Neural progenitor cell (in vitro differentiated cells): ENCODE data around the gene SKI. TPM values are rescaled to one million over a fixed set of nuclear protein-coding genes. Genes with fewer than 3 reads are reported as not detected.

Experiments
- DNase-seq: peaks from one replicate; pipeline ENCODE4 v3.0.0-alpha.2; 2016; ENCODE audit warnings: low spot score
- H2AFZ ChIP-seq: fragments of 200-600 bp; sonication (generic); replicated peaks from 2 replicates; pipeline ENCODE4 v1.6.1; 2016; ENCODE audit warnings: antibody characterized with exemption
- H3F3A ChIP-seq: fragments of 200-600 bp; sonication (generic); 2 replicates; pipeline ENCODE4 v1.6.1; 2016; ENCODE audit warnings: antibody characterized with exemption, low read depth
- H3K27ac ChIP-seq: fragments of 200-600 bp; sonication (generic); 2 replicates; pipeline ENCODE4 v1.5.1; 2016; ENCODE audit warnings: mild to moderate bottlenecking
- H3K27me3 ChIP-seq: fragments of 200-600 bp; sonication (generic); 2 replicates; pipeline ENCODE4 v1.6.1; 2016; ENCODE audit warnings: mild to moderate bottlenecking, moderate library complexity
- H3K36me3 ChIP-seq: fragments of 200-600 bp; sonication (generic); 2 replicates; pipeline ENCODE4 v1.5.1; 2016
- H3K4me1 ChIP-seq: fragments of 200-600 bp; sonication (generic); 2 replicates; pipeline ENCODE4 v1.6.1; 2016; ENCODE audit warnings: mixed run types
- H3K4me2 ChIP-seq: fragments of 200-600 bp; sonication (generic); 2 replicates; pipeline ENCODE4 v1.6.1; 2016
- H3K4me3 ChIP-seq: fragments of 200-600 bp; sonication (generic); 2 replicates; pipeline ENCODE4 v1.5.1; 2016
- H3K79me2 ChIP-seq: fragments of 200-600 bp; sonication (generic); 2 replicates; pipeline ENCODE4 v1.6.1; 2016; ENCODE audit warnings: low read depth
- H3K9ac ChIP-seq: fragments of 200-600 bp; sonication (generic); 2 replicates; pipeline ENCODE4 v1.6.1; 2016
- H3K9me3 ChIP-seq: fragments of 200-600 bp; sonication (generic); 2 replicates; pipeline ENCODE4 v1.5.1; 2016; ENCODE audit warnings: low read depth
- H4K20me1 ChIP-seq: fragments of 200-600 bp; sonication (generic); 2 replicates; pipeline ENCODE4 v1.6.1; 2016; ENCODE audit warnings: low read depth
- H3K27ac Mint-ChIP-seq: 3 replicates; pipeline ENCODE4 v1.8.0; 2021; ENCODE audit warnings: mixed read lengths
- H3K27me3 Mint-ChIP-seq: 2 replicates; pipeline ENCODE4 v1.8.0; 2022; ENCODE audit warnings: low read depth, mild to moderate bottlenecking, inconsistent platforms, moderate library complexity, mixed read lengths; ENCODE audit not compliant: insufficient read depth
- H3K36me3 Mint-ChIP-seq: 3 replicates; pipeline ENCODE4 v1.8.0; 2021; ENCODE audit warnings: mixed read lengths
- H3K4me1 Mint-ChIP-seq: 3 replicates; pipeline ENCODE4 v1.8.0; 2021; ENCODE audit warnings: mixed read lengths
- H3K4me3 Mint-ChIP-seq: 3 replicates; pipeline ENCODE4 v1.8.0; 2021; ENCODE audit warnings: mild to moderate bottlenecking, moderate library complexity, mixed read lengths
- H3K9me3 Mint-ChIP-seq: 3 replicates; pipeline ENCODE4 v1.8.0; 2020; ENCODE audit warnings: mixed read lengths
- EZH2 ChIP-seq: fragments of 200-600 bp; sonication (generic); IDR thresholded peaks from 2 replicates; pipeline ENCODE4 v1.6.1; 2017; ENCODE audit warnings: antibody characterized with exemption, mild to moderate bottlenecking, moderate library complexity
- EZH2phosphoT487 ChIP-seq: fragments of 200-600 bp; sonication (generic); IDR thresholded peaks from 2 replicates; pipeline ENCODE4 v1.6.1; 2017; ENCODE audit warnings: antibody characterized with exemption
- total RNA-seq: library from RNA; depleted of rRNA; stranded (reverse); fragments of >200 nt; gene quantifications from 2 replicates; pipeline ENCODE4 v1.2.3, GENCODE V29; 2015; ENCODE audit warnings: low replicate concordance
- TF ChIP-seq, protein P1 (sequence below): fragments of 200-600 bp; sonication (generic); IDR thresholded peaks from 2 replicates; pipeline ENCODE4 v1.5.1; 2017; ENCODE audit warnings: antibody characterized with exemption, mild to moderate bottlenecking

Gene SKI
- total RNA-seq, 1 donor from 2014 or later, result 7.4 TPM

DNA sequence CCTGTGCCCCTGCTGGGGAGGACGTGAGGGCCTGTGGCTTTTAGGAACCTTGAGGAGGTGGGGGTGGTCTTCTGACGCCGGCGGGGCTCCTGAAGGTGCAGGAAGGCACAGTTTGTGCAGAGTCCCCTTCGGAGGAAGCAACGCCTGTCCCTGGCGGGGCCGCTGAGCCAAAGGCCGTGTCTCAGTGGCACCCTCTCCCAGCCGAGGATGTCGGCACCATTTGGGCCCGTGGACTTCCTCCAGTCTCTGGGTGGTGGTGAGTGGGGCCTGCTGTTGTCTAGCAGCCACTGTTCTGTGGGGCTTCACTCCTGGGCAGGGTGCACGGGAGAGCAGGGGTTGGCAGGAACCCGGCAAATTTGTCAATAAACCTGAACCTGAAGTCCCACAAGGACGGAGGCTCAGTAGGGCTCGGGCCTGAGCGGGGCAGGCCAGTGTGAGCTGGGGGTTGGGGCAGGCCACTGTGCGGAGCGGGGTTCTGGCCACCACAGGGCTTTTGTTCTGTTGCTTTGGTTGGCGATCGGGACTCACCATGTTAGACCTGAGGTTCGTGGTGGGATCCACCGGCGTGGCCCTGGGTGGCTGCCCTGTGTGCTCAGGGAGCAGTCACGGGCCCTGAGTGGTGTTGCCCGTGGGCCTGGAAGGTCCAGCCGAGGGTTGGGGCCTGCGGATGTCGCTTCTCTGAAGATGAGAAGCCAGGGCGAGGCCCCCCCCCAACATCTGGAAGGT is 64.8 kb downstream of the SKI start:
- no peak overlapping the region for H3K9ac ChIP-seq
- H3K4me1 ChIP-seq, result peaks cover 24% of the 10 kb centered on the region
- peaks cover 100% of the 10 kb centered on the region for H3K79me2 ChIP-seq
- no peak overlapping the region for H3K27ac ChIP-seq
- Mint-ChIP-seq H3K27me3 (peaks cover 6% of the 10 kb centered on the region), H3K4me3 (no peak overlapping the region), H3K36me3 (peaks cover 13% of the 10 kb centered on the region), H3K4me1 (peaks cover 45% of the 10 kb centered on the region), H3K27ac (no peak overlapping the region), H3K9me3 (no peaks in the 10 kb centered on the region)
- H3K36me3 ChIP-seq, result no peaks in the 10 kb centered on the region
- no peak for TF ChIP-seq EZH2phosphoT487
- TF ChIP-seq, protein P1, sequence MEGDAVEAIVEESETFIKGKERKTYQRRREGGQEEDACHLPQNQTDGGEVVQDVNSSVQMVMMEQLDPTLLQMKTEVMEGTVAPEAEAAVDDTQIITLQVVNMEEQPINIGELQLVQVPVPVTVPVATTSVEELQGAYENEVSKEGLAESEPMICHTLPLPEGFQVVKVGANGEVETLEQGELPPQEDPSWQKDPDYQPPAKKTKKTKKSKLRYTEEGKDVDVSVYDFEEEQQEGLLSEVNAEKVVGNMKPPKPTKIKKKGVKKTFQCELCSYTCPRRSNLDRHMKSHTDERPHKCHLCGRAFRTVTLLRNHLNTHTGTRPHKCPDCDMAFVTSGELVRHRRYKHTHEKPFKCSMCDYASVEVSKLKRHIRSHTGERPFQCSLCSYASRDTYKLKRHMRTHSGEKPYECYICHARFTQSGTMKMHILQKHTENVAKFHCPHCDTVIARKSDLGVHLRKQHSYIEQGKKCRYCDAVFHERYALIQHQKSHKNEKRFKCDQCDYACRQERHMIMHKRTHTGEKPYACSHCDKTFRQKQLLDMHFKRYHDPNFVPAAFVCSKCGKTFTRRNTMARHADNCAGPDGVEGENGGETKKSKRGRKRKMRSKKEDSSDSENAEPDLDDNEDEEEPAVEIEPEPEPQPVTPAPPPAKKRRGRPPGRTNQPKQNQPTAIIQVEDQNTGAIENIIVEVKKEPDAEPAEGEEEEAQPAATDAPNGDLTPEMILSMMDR, result no peak
- no peak for TF ChIP-seq EZH2
- H2AFZ ChIP-seq, result no peak overlapping the region
- peaks cover 5% of the 10 kb centered on the region for H3F3A ChIP-seq
- no peaks in the 10 kb centered on the region for H3K27me3 ChIP-seq
- no peak overlapping the region for H3K4me3 ChIP-seq
- DNase-seq, result no peak
- peaks cover 87% of the 10 kb centered on the region for H4K20me1 ChIP-seq
- no peaks in the 10 kb centered on the region for H3K9me3 ChIP-seq
- H3K4me2 ChIP-seq, result no peak overlapping the region

DNA sequence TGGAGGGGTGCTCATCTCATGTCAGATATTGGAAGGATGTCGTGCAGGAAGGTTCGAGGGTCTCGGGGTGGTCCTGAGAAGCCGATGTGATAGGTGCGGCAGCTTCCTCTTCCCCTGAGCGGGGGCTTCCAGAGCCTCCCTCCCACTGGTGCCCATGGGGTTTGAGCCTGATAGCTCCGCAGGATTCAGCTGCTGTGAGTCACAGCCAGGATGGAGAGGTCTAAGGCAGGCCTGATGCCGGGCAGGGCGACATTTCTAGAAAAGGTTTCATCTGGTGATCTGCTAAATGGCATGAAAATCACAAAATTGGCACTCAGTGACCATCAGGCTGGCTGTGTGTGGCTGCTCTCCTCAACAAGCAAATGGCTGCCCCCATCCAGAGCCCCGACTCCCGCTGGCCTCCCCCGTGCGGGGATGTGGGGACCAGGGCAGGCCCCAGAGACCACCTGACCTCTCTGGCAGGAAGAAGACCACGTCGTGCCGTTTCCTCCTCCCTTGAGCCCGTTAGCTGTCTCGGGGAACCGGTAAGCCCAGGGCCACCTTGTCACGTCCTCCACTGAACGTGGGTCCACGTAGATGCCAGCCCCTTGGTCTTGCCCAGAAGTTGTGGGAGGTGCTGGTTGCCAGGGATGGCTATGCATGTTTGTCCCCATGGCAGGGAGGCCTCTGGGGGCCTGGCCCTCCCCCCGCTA is 66.1 kb downstream of the SKI start:
- peaks cover 7% of the 10 kb centered on the region for H3K27me3 Mint-ChIP-seq
- Histone ChIP-seq H3K27ac (no peak overlapping the region), H3K9me3 (no peaks in the 10 kb centered on the region), H3K27me3 (no peaks in the 10 kb centered on the region), H3K9ac (no peak overlapping the region), H2AFZ (no peak overlapping the region), H3F3A (peaks cover 5% of the 10 kb centered on the region), H3K79me2 (peaks cover 100% of the 10 kb centered on the region), H3K4me2 (no peak overlapping the region), H3K4me1 (peaks cover 20% of the 10 kb centered on the region), H3K36me3 (no peaks in the 10 kb centered on the region), H4K20me1 (peaks cover 89% of the 10 kb centered on the region), H3K4me3 (no peak overlapping the region)
- H3K4me1 Mint-ChIP-seq, result peaks cover 40% of the 10 kb centered on the region
- H3K9me3 Mint-ChIP-seq, result no peaks in the 10 kb centered on the region
- peaks cover 11% of the 10 kb centered on the region for H3K36me3 Mint-ChIP-seq
- no peak for TF ChIP-seq EZH2phosphoT487
- TF ChIP-seq, protein P1, result no peak
- no peak for TF ChIP-seq EZH2
- no peak for DNase-seq
- no peak overlapping the region for H3K4me3 Mint-ChIP-seq
- no peak overlapping the region for H3K27ac Mint-ChIP-seq

DNA sequence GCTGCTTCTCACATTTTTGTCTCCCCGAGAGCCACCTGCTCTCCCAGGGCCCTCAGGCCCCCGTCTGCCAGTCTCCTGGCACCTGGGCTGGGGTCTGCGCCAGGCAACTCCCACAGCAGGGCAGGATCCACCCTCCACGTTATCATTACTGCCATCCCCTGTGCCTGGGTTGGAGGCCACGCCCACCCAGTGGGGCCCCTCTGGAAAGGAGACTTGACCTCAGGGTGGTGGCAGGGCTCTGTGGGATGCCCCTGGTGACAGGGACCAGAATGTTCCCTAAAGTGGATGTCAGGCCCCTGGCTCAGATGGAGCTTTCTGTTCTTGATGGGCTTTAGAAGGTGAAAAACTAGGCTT is 66.6 kb downstream of the SKI start:
- H3K27ac Mint-ChIP-seq, result no peak overlapping the region
- H3K27me3 Mint-ChIP-seq, result peaks cover 7% of the 10 kb centered on the region
- Histone ChIP-seq H3K4me3 (no peak overlapping the region), H3K9ac (no peak overlapping the region), H3K9me3 (no peaks in the 10 kb centered on the region), H3K27me3 (no peaks in the 10 kb centered on the region), H3K79me2 (peaks cover 100% of the 10 kb centered on the region), H3K4me2 (no peak overlapping the region), H4K20me1 (peaks cover 89% of the 10 kb centered on the region), H3K4me1 (peaks cover 16% of the 10 kb centered on the region), H3F3A (peaks cover 5% of the 10 kb centered on the region), H3K36me3 (no peaks in the 10 kb centered on the region), H3K27ac (no peak overlapping the region), H2AFZ (no peak overlapping the region)
- H3K4me3 Mint-ChIP-seq, result no peak overlapping the region
- peaks cover 41% of the 10 kb centered on the region for H3K4me1 Mint-ChIP-seq
- H3K9me3 Mint-ChIP-seq, result no peaks in the 10 kb centered on the region
- no peak for DNase-seq
- peaks cover 11% of the 10 kb centered on the region for H3K36me3 Mint-ChIP-seq
- TF ChIP-seq, protein P1, result no peak
- TF ChIP-seq EZH2phosphoT487, result no peak
- TF ChIP-seq EZH2, result no peak
